GM12878 (cell line): ENCODE measurements around the gene DIS3L2. TPM values are rescaled to one million over a fixed set of nuclear protein-coding genes. Genes with fewer than 3 reads are reported as not detected.

ENCODE experiments used
- ATAC-seq: fragments of 200-7000 bp; cut with Tn5 transposase; 3 replicates; pipeline ENCODE4 v1.9.1; 2020; ENCODE audit warnings: mild to moderate bottlenecking, moderate library complexity
- BruUV-seq: library from RNA; stranded (reverse); fragments of 400-500 nt; replicated peaks from 2 replicates; lab custom pipeline; 2021; lab: Mats Ljungman, UMichigan
- CTCF ChIA-PET: fragments of 300-600 bp; sonication (Branson Sonifier 250); formaldehyde crosslinking; extraction: SDS; loops from one replicate; lab custom pipeline; 2021; ENCODE audit warnings: inconsistent platforms; lab: Yijun Ruan, JAX
- POLR2A ChIA-PET: fragments of 350-600 bp; formaldehyde crosslinking; extraction: SDS; loops from one replicate; lab custom pipeline; 2021; ENCODE audit warnings: inconsistent platforms; lab: Charles Lee
- RAD21 ChIA-PET: fragments of 300-600 bp; sonication (Branson Sonifier 250); formaldehyde crosslinking; loops from one replicate; lab custom pipeline; 2023; ENCODE audit warnings: antibody characterized with exemption; ENCODE audit not compliant: unreplicated experiment; lab: Charles Lee
- SMC1A ChIA-PET: fragments of 300-600 bp; sonication (Branson Sonifier 250); formaldehyde crosslinking; loops from one replicate; lab custom pipeline; 2023; ENCODE audit not compliant: unreplicated experiment, uncharacterized antibody; lab: Charles Lee
- DNase-seq: peaks from one replicate; pipeline ENCODE4 v3.0.0-alpha.2; 2011; ENCODE audit warnings: low read depth, low spot score
- FAIRE-seq: peaks from 3 replicates; lab custom pipeline; 2011; peaks lifted over from hg19 to GRCh38; lab: Jason Lieb, UNC
- H2AFZ ChIP-seq: 2 replicates; pipeline ENCODE4 v1.6.0; 2011; ENCODE audit warnings: low read depth, low read length, control low read depth; ENCODE audit not compliant: control insufficient read depth
- H3K27ac ChIP-seq: 2 replicates; pipeline ENCODE4 v1.5.1; 2011; ENCODE audit warnings: control low read depth; ENCODE audit not compliant: control insufficient read depth, insufficient read depth
- H3K27me3 ChIP-seq, 2 experiments: replicated peaks in 1 of 2; 2 replicates each; pipeline versions ENCODE4 v1.6.0 to v1.6.1; 2011; ENCODE audit warnings: low read length in 1 of 2; ENCODE audit not compliant: control insufficient read depth in 2 of 2, insufficient read depth in 2 of 2
- H3K36me3 ChIP-seq, 2 experiments: 2 replicates each; pipeline ENCODE4 v1.5.1; 2011; ENCODE audit warnings: low read length in 1 of 2; ENCODE audit not compliant: control insufficient read depth in 2 of 2, insufficient read depth in 2 of 2
- H3K4me1 ChIP-seq: 2 replicates; pipeline ENCODE4 v1.6.1; 2011; ENCODE audit warnings: mild to moderate bottlenecking, low read length, moderate library complexity, mixed read lengths; ENCODE audit not compliant: control insufficient read depth, insufficient read depth
- H3K4me2 ChIP-seq: 2 replicates; pipeline ENCODE4 v1.6.0; 2011; ENCODE audit warnings: control low read depth; ENCODE audit not compliant: control insufficient read depth, insufficient read depth
- H3K4me3 ChIP-seq: fragments of 200-600 bp; sonication (generic); 2 replicates; pipeline ENCODE4 v1.5.1; 2016
- H3K79me2 ChIP-seq: 2 replicates; pipeline ENCODE4 v1.6.0; 2011; ENCODE audit warnings: low read length; ENCODE audit not compliant: control insufficient read depth, insufficient read depth
- H3K9ac ChIP-seq: 2 replicates; pipeline ENCODE4 v1.8.0; 2011; ENCODE audit warnings: low read length, control low read depth, mixed read lengths; ENCODE audit not compliant: control insufficient read depth, insufficient read depth
- H3K9me3 ChIP-seq: replicated peaks from 3 replicates; pipeline ENCODE4 v1.5.1; 2011; ENCODE audit warnings: mild to moderate bottlenecking, low read length; ENCODE audit not compliant: control insufficient read depth, insufficient read depth
- H4K20me1 ChIP-seq: 2 replicates; pipeline ENCODE4 v1.6.0; 2011; ENCODE audit not compliant: control insufficient read depth, insufficient read depth
- BCL3 ChIP-seq: IDR thresholded peaks from 2 replicates; pipeline ENCODE4 v1.6.1; 2011; ENCODE audit warnings: borderline replicate concordance, low read depth, mild to moderate bottlenecking, moderate library complexity, low read length; ENCODE audit not compliant: insufficient read depth, poor library complexity, severe bottlenecking
- CEBPB ChIP-seq, 2 experiments: fragments of 150-350 bp in 1 of 2; IDR thresholded peaks; 2 replicates each; pipeline ENCODE4 v1.6.1; 2012 to 2014; ENCODE audit warnings: low read depth in 2 of 2, low read length in 2 of 2, borderline replicate concordance in 1 of 2, inconsistent platforms in 1 of 2
- HDAC2 ChIP-seq: fragments of 200-600 bp; sonication (generic); IDR thresholded peaks from 2 replicates; pipeline ENCODE4 v1.6.1; 2017
- JUNB ChIP-seq: IDR thresholded peaks from 2 replicates; pipeline ENCODE4 v1.6.1; 2016; ENCODE audit warnings: antibody characterized with exemption, mild to moderate bottlenecking
- KDM1A ChIP-seq: fragments of 200-600 bp; sonication (generic); IDR thresholded peaks from 2 replicates; pipeline ENCODE4 v1.6.1; 2016; ENCODE audit warnings: borderline replicate concordance
- KLF5 ChIP-seq: fragments of 450-650 bp; IDR thresholded peaks from 2 replicates; pipeline ENCODE4 v1.6.1; 2014; ENCODE audit warnings: mild to moderate bottlenecking; ENCODE audit not compliant: partially characterized antibody
- MTA2 ChIP-seq: fragments of 450-650 bp; IDR thresholded peaks from 2 replicates; pipeline ENCODE4 v1.6.1; 2016; ENCODE audit warnings: low read depth, mild to moderate bottlenecking, moderate library complexity
- SMAD5 ChIP-seq: IDR thresholded peaks from 2 replicates; pipeline ENCODE4 v1.6.1; 2016; ENCODE audit warnings: antibody characterized with exemption, low read depth
- SMARCA5 ChIP-seq: fragments of 450-650 bp; IDR thresholded peaks from 2 replicates; pipeline ENCODE4 v1.6.1; 2017; ENCODE audit warnings: mild to moderate bottlenecking
- YY1 ChIP-seq: IDR thresholded peaks from 2 replicates; pipeline ENCODE4 v1.6.1; 2011; ENCODE audit warnings: low read depth, mild to moderate bottlenecking, low read length
- WGBS: methylation state at CpG from one replicate; pipeline ENCODE4 v1.1.6; 2016; ENCODE audit warnings: low lambda C conversion rate; ENCODE audit not compliant: insufficient replicate concordance, insufficient coverage; ENCODE audit errors: missing lambda C conversion rate; 5-methylcytosine and 5-hydroxymethylcytosine counted together
- in situ Hi-C: fragments of 300-500 bp; cut with MboI; formaldehyde crosslinking; loops from 9 replicates; pipeline ENCODE4 v1.14.3; 2018; ENCODE audit warnings: mixed read lengths
- intact Hi-C: fragments of 100-400 bp; cut with micrococcal nuclease; formaldehyde crosslinking; loops from one replicate; pipeline ENCODE4 v1.14.2; 2022; ENCODE audit not compliant: unreplicated experiment
- polyA plus RNA-seq, 11 experiments: library from polyadenylated mRNA; depleted of rRNA in 4 of 11; unstranded in 6 of 11; stranded (reverse) in 5 of 11; fragments of >200 nt; fragmentation: Nextera tagmentation in 4 of 11; fragmentation: Illumina TruSeq in 1 of 11; extraction: Ambion mirVana in 4 of 11; extraction: Trizol in 1 of 11; gene quantifications; 1 replicate in 1 of 11; 2 replicates in 10 of 11; pipeline versions ENCODE4 v1.2.1 to v1.2.3, GENCODE V29; 2011 to 2016; ENCODE audit warnings: inconsistent platforms in 2 of 11, missing spikeins in 2 of 11, low read depth in 1 of 11
- total RNA-seq, 4 experiments: library from RNA; depleted of rRNA in 3 of 4; stranded (reverse); fragments of >200 nt in 3 of 4; fragmentation: Illumina TruSeq in 1 of 4; extraction: Trizol in 1 of 4; gene quantifications; 2 replicates each; pipeline versions ENCODE4 v1.2.1 to v1.2.3, GENCODE V29; 2013 to 2021
- TF ChIP-seq, protein P1 (sequence below): IDR thresholded peaks from 2 replicates; pipeline ENCODE4 v1.6.1; 2012; ENCODE audit warnings: low read depth, low read length, improper control_type of control experiment

Gene DIS3L2
- total and polyA plus RNA-seq, 10 of the 15 experiments (the other 5 are each of a cell fraction or from before 2014, with no cell fraction given): 3.5 to 27.1 (median 16.0) TPM

GRCh38 chr2:232293191-232293590 lies 331.7 kb downstream of the DIS3L2 start:
- H3K4me3 ChIP-seq: no peak overlapping the region
- DNase-seq: no peak
- POLR2A ChIA-PET: no interaction called here
- WGBS: 82% methylated on average over 6 of the region's 6 CpGs
- no peak for FAIRE-seq
- H3K9ac ChIP-seq: no peak overlapping the region
- no peaks in the 10 kb centered on the region for H3K4me1 ChIP-seq
- TF ChIP-seq CEBPB (IDR thresholded peaks at IDR 0.05; ENCODE audit: borderline replicate concordance in 1 of 2, low read depth in 2 of 2, low read length in 2 of 2) (no peak), SMARCA5 (no peak), HDAC2 (no peak), KLF5 (no peak)
- TF ChIP-seq, all 136 proteins: peak for 0
- ChIA-PET SMC1A (interaction anchor here (0.5 to 2.0 kb wide), 11 partner anchors 8 to 443 kb away, joined by 3 to 7 read pairs (median 3); no protein-coding TSS in a partner anchor), CTCF (interaction anchor here (0.7 to 3.5 kb wide), 32 partner anchors 8 to 406 kb away, joined by 3 to 20 read pairs (median 4); partner anchors contain the start of gene NPPC), RAD21 (interaction anchor here (0.7 to 1.7 kb wide), 4 partner anchors 31 to 387 kb away, joined by 3 to 7 read pairs (median 5); no protein-coding TSS in a partner anchor)
- no TSS peak for BruUV-seq
- no peak for ATAC-seq
- no peaks in the 10 kb centered on the region for H3K9me3 ChIP-seq
- no peaks in the 10 kb centered on the region for H3K79me2 ChIP-seq
- no peak overlapping the region for H3K4me2 ChIP-seq
- no peak overlapping the region for H2AFZ ChIP-seq
- no peaks in the 10 kb centered on the region for H4K20me1 ChIP-seq
- intact Hi-C loops (loop anchor here (10.0 kb wide), 1 partner anchor 368 kb away; the partner anchor contains the start of gene NPPC), in situ Hi-C loops (no loop called here)
- H3K36me3 ChIP-seq: peaks cover 0 to 3% of the 10 kb centered on the region in 2 experiments; a peak in 3 of 4 replicates
- H3K27me3 ChIP-seq: no peaks in the 10 kb centered on the region
- no peak overlapping the region for H3K27ac ChIP-seq

- H3K27me3 ChIP-seq: no peaks in the 10 kb centered on the region
- H4K20me1 ChIP-seq: no peaks in the 10 kb centered on the region
- H3K36me3 ChIP-seq: peaks cover 0 to 3% of the 10 kb centered on the region in 2 experiments; a peak in 2 of 4 replicates
- H3K9me3 ChIP-seq: no peaks in the 10 kb centered on the region
- ATAC-seq: no peak
- FAIRE-seq: no peak
- no peaks in the 10 kb centered on the region for H3K4me1 ChIP-seq
- POLR2A ChIA-PET: no interaction called here
- CTCF ChIA-PET: no interaction called here
- TF ChIP-seq BCL3 (no peak), MTA2 (no peak), SMAD5 (no peak), JUNB (no peak), YY1 (no peak), KDM1A (no peak)
- TF ChIP-seq, protein P1, sequence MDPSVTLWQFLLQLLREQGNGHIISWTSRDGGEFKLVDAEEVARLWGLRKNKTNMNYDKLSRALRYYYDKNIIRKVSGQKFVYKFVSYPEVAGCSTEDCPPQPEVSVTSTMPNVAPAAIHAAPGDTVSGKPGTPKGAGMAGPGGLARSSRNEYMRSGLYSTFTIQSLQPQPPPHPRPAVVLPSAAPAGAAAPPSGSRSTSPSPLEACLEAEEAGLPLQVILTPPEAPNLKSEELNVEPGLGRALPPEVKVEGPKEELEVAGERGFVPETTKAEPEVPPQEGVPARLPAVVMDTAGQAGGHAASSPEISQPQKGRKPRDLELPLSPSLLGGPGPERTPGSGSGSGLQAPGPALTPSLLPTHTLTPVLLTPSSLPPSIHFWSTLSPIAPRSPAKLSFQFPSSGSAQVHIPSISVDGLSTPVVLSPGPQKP: no peak
- H3K4me3 ChIP-seq: no peak overlapping the region
- H3K9ac ChIP-seq: no peak overlapping the region
- no peaks in the 10 kb centered on the region for H3K79me2 ChIP-seq
- H3K27ac ChIP-seq: no peak overlapping the region
- intact Hi-C loops: loop anchor here (10.0 kb wide), 1 partner anchor 371 kb away; the partner anchor contains the start of gene NPPC
- no peak for DNase-seq
- in situ Hi-C loops: no loop called here
- no peak overlapping the region for H2AFZ ChIP-seq
- BruUV-seq: no TSS peak
- RAD21 ChIA-PET: no interaction called here
- SMC1A ChIA-PET: interaction anchor here (0.6 kb wide), 1 partner anchor 194 kb away, joined by 3 read pairs; no protein-coding TSS in a partner anchor
- no peak overlapping the region for H3K4me2 ChIP-seq
- WGBS: 95% methylated on average over 1 of the region's 1 CpG
These were observed 334.5 kb downstream of the DIS3L2 start for GRCh38 chr2:232295971-232296370.
